Astrocyte of the spinal cord (primary cell): ENCODE measurements around the gene CCDC32.
A peak's percentile ranks its signal among the peaks of the same experiment; 100 is the strongest.

Experiments
- DNase-seq: peaks from one replicate; pipeline ENCODE4 v3.0.0; 2011; ENCODE audit warnings: low read depth, low spot score
- H3K4me3 ChIP-seq: 2 replicates; pipeline ENCODE4 v1.5.1; 2011; ENCODE audit warnings: low read depth, mild to moderate bottlenecking, low read length, moderate library complexity
- CTCF ChIP-seq: IDR thresholded peaks from 2 replicates; pipeline ENCODE4 v1.5.1; 2012; ENCODE audit warnings: low read depth, mild to moderate bottlenecking, low read length, inconsistent platforms
- in situ Hi-C: cut with HindIII; loops from 2 replicates; pipeline ENCODE4 v1.10.0; 2017; ENCODE audit warnings: low sequenced_read_pairs

CCDC32 gene

GRCh38 chr15:40569129-40569953, 4.5 kb upstream of the CCDC32 start, which contains the start of gene RPUSD2:
RPUSD2 (plus strand) TSS chr15:40569299; CDS start chr15:40569338, 39 bp downstream.
- peak; percentile 91 for DNase-seq
- no peak for TF ChIP-seq CTCF
- peak within 1 kb of the TSS; percentile 87 for H3K4me3 ChIP-seq
- in situ Hi-C loops: no loop called here

DNA sequence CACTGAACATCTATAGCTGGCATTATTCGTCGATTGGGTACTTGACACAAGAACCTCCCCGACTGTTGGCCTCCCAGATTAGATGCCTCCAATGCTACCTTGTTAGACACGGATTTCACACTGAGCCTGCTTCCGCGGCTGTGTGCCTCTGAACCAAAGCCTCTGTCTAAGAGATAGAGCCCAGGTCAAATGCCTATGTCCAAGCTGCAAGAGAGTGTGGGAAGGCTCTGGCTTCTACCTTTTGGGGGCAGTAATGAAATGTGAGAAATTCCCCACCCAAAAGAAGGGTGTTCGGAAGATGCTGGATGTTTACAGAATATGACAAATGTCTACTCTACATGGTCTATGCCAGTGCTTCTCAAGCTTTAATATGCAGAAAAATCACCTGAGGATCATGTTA, 2.3 kb upstream of the CCDC32 start:
- in situ Hi-C loops: no loop called here
- peak; percentile 13 for TF ChIP-seq CTCF

DNA sequence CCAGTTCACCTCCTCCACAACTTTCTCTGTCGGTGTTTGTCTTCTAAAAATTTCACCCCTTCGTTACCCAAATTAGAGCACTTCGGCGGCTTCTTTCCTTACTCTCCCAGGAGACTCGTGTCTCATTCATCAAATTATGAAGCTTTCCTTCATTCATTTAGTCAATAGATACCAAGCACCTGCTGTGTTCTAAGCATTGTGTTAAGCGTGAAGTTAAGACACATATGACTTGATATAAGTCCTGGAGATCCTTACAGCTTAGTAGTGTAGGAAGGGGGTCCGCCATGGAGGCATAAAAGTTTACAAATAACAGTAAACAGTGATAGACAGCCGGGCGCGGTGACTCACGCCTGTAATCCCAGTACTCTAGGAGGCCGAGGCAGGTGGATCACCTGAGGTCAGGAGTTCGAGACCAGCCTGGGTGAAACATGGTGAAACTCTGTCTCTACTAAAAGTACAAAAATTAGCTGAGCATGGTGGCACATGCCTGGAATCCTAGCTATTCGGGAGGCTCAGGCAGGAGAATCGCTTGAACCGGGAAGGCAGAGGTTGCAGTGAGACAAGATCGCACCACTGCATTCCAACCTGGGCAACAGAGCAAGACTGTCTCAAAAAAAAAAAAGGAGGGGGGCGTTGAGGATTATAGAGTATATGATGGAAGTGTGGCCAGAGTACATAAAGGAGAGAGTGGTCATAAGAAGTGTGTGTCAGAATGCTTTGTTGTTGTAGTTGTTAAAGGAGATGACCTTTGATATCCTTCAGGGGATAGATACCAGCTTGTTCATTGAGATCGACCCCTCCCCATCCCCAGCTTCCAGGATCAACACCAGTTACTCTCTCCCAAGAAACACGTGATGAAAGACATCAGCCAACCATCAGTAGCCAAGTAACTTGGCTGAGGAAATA, 744 bp upstream of the CCDC32 start:
- in situ Hi-C loops: no loop called here
- DNase-seq: no peak

More for the DNA sequence above, 2.3 kb upstream of the CCDC32 start:
- DNase-seq: no peak
- H3K4me3 ChIP-seq: no peak overlapping the region

GRCh38 chr15:40563426-40563825, 1.4 kb downstream of the CCDC32 start:
- in situ Hi-C loops: no loop called here
- H3K4me3 ChIP-seq: no peak overlapping the region
- no peak for DNase-seq
- no peak for TF ChIP-seq CTCF

More for the DNA sequence above, 744 bp upstream of the CCDC32 start:
- peak overlapping the region; percentile 85 for H3K4me3 ChIP-seq
- TF ChIP-seq CTCF: no peak

GRCh38 chr15:40562691-40563090, 2.2 kb downstream of the CCDC32 start:
- in situ Hi-C loops: no loop called here
- no peak for TF ChIP-seq CTCF

GRCh38 chr15:40558952-40559742, 5.7 kb downstream of the CCDC32 start:
- H3K4me3 ChIP-seq: no peak overlapping the region
- TF ChIP-seq CTCF: no peak
- in situ Hi-C loops: no loop called here
- no peak for DNase-seq

More at GRCh38 chr15:40562691-40563090, 2.2 kb downstream of the CCDC32 start:
- DNase-seq: no peak
- no peak overlapping the region for H3K4me3 ChIP-seq
